ENCODE results near the gene GNL1.
A peak's percentile ranks its signal among the peaks of the same experiment; 100 is the strongest.
"Not testable (repeated sequence)": the region's sequence is repeated elsewhere in the genome, so short reads cannot be mapped to it uniquely, and the experiment has no call there.

The GNL1 gene

GRCh38 chr6:30556066-30556905 lies at the start of gene GNL1:
Gene GNL1, minus strand, starts transcription at chr6:30556489. Its CDS starts 286 bp downstream, at chr6:30556203.
- H3K27ac ChIP-seq (ENCODE audit: low read depth, low read length), result peak within 1 kb of the TSS; percentile 88
- peaks cover 5% of the 10 kb centered on the region; the same call in 1 of the 2 replicates for H3K4me1 ChIP-seq (ENCODE audit: control insufficient read depth, insufficient read depth, low read length)
- peak within 1 kb of the TSS; percentile 96 for H3K9ac ChIP-seq (ENCODE audit: low read length)
- H3K27me3 ChIP-seq (ENCODE audit: control insufficient read depth, insufficient read depth, low read length), result no peaks in the 10 kb centered on the region
- H3K4me3 ChIP-seq (ENCODE audit: low read depth, low read length), result peak within 1 kb of the TSS; percentile 91
- no peaks in the 10 kb centered on the region for H3K9me3 ChIP-seq (ENCODE audit: control insufficient read depth, insufficient read depth, low read depth, low read length)
- peaks cover 36% of the 10 kb centered on the region for H3K36me3 ChIP-seq (ENCODE audit: control insufficient read depth, insufficient read depth, low read length)

- no peak overlapping the region for H3K27ac ChIP-seq (ENCODE audit: low read depth, low read length)
- no peaks in the 10 kb centered on the region for H3K27me3 ChIP-seq (ENCODE audit: control insufficient read depth, insufficient read depth, low read length)
- H3K4me3 ChIP-seq (ENCODE audit: low read depth, low read length), result no peak overlapping the region
- no peaks in the 10 kb centered on the region for H3K4me1 ChIP-seq (ENCODE audit: control insufficient read depth, insufficient read depth, low read length)
- peaks cover 94% of the 10 kb centered on the region for H3K36me3 ChIP-seq (ENCODE audit: control insufficient read depth, insufficient read depth, low read length)
- no peak overlapping the region for H3K9ac ChIP-seq (ENCODE audit: low read length)
- H3K9me3 ChIP-seq (ENCODE audit: control insufficient read depth, insufficient read depth, low read depth, low read length), result no peaks in the 10 kb centered on the region
Observed at GRCh38 chr6:30603961-30604360, 47.7 kb upstream of the GNL1 start.

- H3K9ac ChIP-seq (ENCODE audit: low read length), result no peak overlapping the region
- H3K4me1 ChIP-seq (ENCODE audit: control insufficient read depth, insufficient read depth, low read length), result no peaks in the 10 kb centered on the region
- no peak overlapping the region for H3K4me3 ChIP-seq (ENCODE audit: low read depth, low read length)
- H3K36me3 ChIP-seq (ENCODE audit: control insufficient read depth, insufficient read depth, low read length), result peaks cover 75% of the 10 kb centered on the region
- no peaks in the 10 kb centered on the region for H3K9me3 ChIP-seq (ENCODE audit: control insufficient read depth, insufficient read depth, low read depth, low read length)
- no peaks in the 10 kb centered on the region for H3K27me3 ChIP-seq (ENCODE audit: control insufficient read depth, insufficient read depth, low read length)
- no peak overlapping the region for H3K27ac ChIP-seq (ENCODE audit: low read depth, low read length)
Observed at GRCh38 chr6:30601815-30602641, 45.7 kb upstream of the GNL1 start.

- no peaks in the 10 kb centered on the region for H3K27me3 ChIP-seq (ENCODE audit: control insufficient read depth, insufficient read depth, low read length)
- no peaks in the 10 kb centered on the region for H3K4me1 ChIP-seq (ENCODE audit: control insufficient read depth, insufficient read depth, low read length)
- H3K9ac ChIP-seq (ENCODE audit: low read length), result no peak overlapping the region
- no peaks in the 10 kb centered on the region for H3K9me3 ChIP-seq (ENCODE audit: control insufficient read depth, insufficient read depth, low read depth, low read length)
- no peak overlapping the region for H3K27ac ChIP-seq (ENCODE audit: low read depth, low read length)
- no peak overlapping the region for H3K4me3 ChIP-seq (ENCODE audit: low read depth, low read length)
- H3K36me3 ChIP-seq (ENCODE audit: control insufficient read depth, insufficient read depth, low read length), result peaks cover 69% of the 10 kb centered on the region
Observed at GRCh38 chr6:30601436-30601814, 45.1 kb upstream of the GNL1 start.

GRCh38 chr6:30600451-30600961 lies 44.2 kb upstream of the GNL1 start:
- Histone ChIP-seq H3K9ac (ENCODE audit: low read length) (no peak overlapping the region), H3K9me3 (ENCODE audit: control insufficient read depth, insufficient read depth, low read depth, low read length) (no peaks in the 10 kb centered on the region), H3K27me3 (ENCODE audit: control insufficient read depth, insufficient read depth, low read length) (no peaks in the 10 kb centered on the region), H3K27ac (ENCODE audit: low read depth, low read length) (no peak overlapping the region), H3K36me3 (ENCODE audit: control insufficient read depth, insufficient read depth, low read length) (peaks cover 61% of the 10 kb centered on the region), H3K4me3 (ENCODE audit: low read depth, low read length) (no peak overlapping the region), H3K4me1 (ENCODE audit: control insufficient read depth, insufficient read depth, low read length) (no peaks in the 10 kb centered on the region)

GRCh38 chr6:30599625-30600324 lies 43.5 kb upstream of the GNL1 start:
- no peaks in the 10 kb centered on the region for H3K27me3 ChIP-seq (ENCODE audit: control insufficient read depth, insufficient read depth, low read length)
- no peaks in the 10 kb centered on the region for H3K9me3 ChIP-seq (ENCODE audit: control insufficient read depth, insufficient read depth, low read depth, low read length)
- H3K27ac ChIP-seq (ENCODE audit: low read depth, low read length), result no peak overlapping the region
- H3K4me1 ChIP-seq (ENCODE audit: control insufficient read depth, insufficient read depth, low read length), result no peaks in the 10 kb centered on the region
- no peak overlapping the region for H3K4me3 ChIP-seq (ENCODE audit: low read depth, low read length)
- no peak overlapping the region for H3K9ac ChIP-seq (ENCODE audit: low read length)
- H3K36me3 ChIP-seq (ENCODE audit: control insufficient read depth, insufficient read depth, low read length), result peaks cover 56% of the 10 kb centered on the region

- Histone ChIP-seq H3K4me1 (ENCODE audit: control insufficient read depth, insufficient read depth, low read length) (no peaks in the 10 kb centered on the region), H3K27ac (ENCODE audit: low read depth, low read length) (no peak overlapping the region), H3K27me3 (ENCODE audit: control insufficient read depth, insufficient read depth, low read length) (no peaks in the 10 kb centered on the region), H3K9ac (ENCODE audit: low read length) (no peak overlapping the region), H3K9me3 (ENCODE audit: control insufficient read depth, insufficient read depth, low read depth, low read length) (no peaks in the 10 kb centered on the region), H3K36me3 (ENCODE audit: control insufficient read depth, insufficient read depth, low read length) (peaks cover 56% of the 10 kb centered on the region), H3K4me3 (ENCODE audit: low read depth, low read length) (no peak overlapping the region)
Observed at GRCh38 chr6:30598912-30599624, 42.8 kb upstream of the GNL1 start.

- peaks cover 54% of the 10 kb centered on the region for H3K36me3 ChIP-seq (ENCODE audit: control insufficient read depth, insufficient read depth, low read length)
- H3K9me3 ChIP-seq (ENCODE audit: control insufficient read depth, insufficient read depth, low read depth, low read length); H3K4me3 ChIP-seq (ENCODE audit: low read depth, low read length); H3K4me1 ChIP-seq (ENCODE audit: control insufficient read depth, insufficient read depth, low read length); H3K27ac ChIP-seq (ENCODE audit: low read depth, low read length); H3K27me3 ChIP-seq (ENCODE audit: control insufficient read depth, insufficient read depth, low read length); H3K9ac ChIP-seq (ENCODE audit: low read length): not testable (repeated sequence)
Observed at GRCh38 chr6:30597315-30598144, 41.2 kb upstream of the GNL1 start.

- H3K9ac ChIP-seq (ENCODE audit: low read length), result no peak overlapping the region
- H3K27me3 ChIP-seq (ENCODE audit: control insufficient read depth, insufficient read depth, low read length), result no peaks in the 10 kb centered on the region
- peaks cover 74% of the 10 kb centered on the region for H3K36me3 ChIP-seq (ENCODE audit: control insufficient read depth, insufficient read depth, low read length)
- H3K4me1 ChIP-seq (ENCODE audit: control insufficient read depth, insufficient read depth, low read length), result no peaks in the 10 kb centered on the region
- no peaks in the 10 kb centered on the region for H3K9me3 ChIP-seq (ENCODE audit: control insufficient read depth, insufficient read depth, low read depth, low read length)
- H3K27ac ChIP-seq (ENCODE audit: low read depth, low read length), result no peak overlapping the region
- H3K4me3 ChIP-seq (ENCODE audit: low read depth, low read length), result no peak overlapping the region
Observed at GRCh38 chr6:30592287-30592686, 36.0 kb upstream of the GNL1 start.

GRCh38 chr6:30591008-30591407 lies 34.7 kb upstream of the GNL1 start:
- no peak overlapping the region for H3K27ac ChIP-seq (ENCODE audit: low read depth, low read length)
- no peak overlapping the region for H3K4me3 ChIP-seq (ENCODE audit: low read depth, low read length)
- H3K4me1 ChIP-seq (ENCODE audit: control insufficient read depth, insufficient read depth, low read length), result no peaks in the 10 kb centered on the region
- no peaks in the 10 kb centered on the region for H3K9me3 ChIP-seq (ENCODE audit: control insufficient read depth, insufficient read depth, low read depth, low read length)
- H3K27me3 ChIP-seq (ENCODE audit: control insufficient read depth, insufficient read depth, low read length), result no peaks in the 10 kb centered on the region
- H3K9ac ChIP-seq (ENCODE audit: low read length), result no peak overlapping the region
- peaks cover 86% of the 10 kb centered on the region for H3K36me3 ChIP-seq (ENCODE audit: control insufficient read depth, insufficient read depth, low read length)
